ENCODE results near the gene DKC1. TPM values are rescaled to one million over a fixed set of nuclear protein-coding genes. Genes with fewer than 3 reads are reported as not detected.

Gene DKC1
- total RNA-seq, 4 donors from 2014 or later, result 38.1 to 60.6 (median 42.9) TPM

GRCh38 chrX:154774622-154775021 is 12.0 kb downstream of the DKC1 start:
- Histone ChIP-seq H3K36me3 (peaks cover 56% of the 10 kb centered on the region), H3K4me1 (no peaks in the 10 kb centered on the region), H3K4me3 (no peak overlapping the region), H3K27ac (no peak overlapping the region), H3K27me3 (no peaks in the 10 kb centered on the region), H3K9me3 (no peaks in the 10 kb centered on the region)
- no peak for DNase-seq (ENCODE audit: low spot score in 2 of 2)
- 80% methylated on average over 5 of the region's 5 CpGs for WGBS
- TF ChIP-seq POLR2A (IDR thresholded peaks at IDR 0.05) (no peak), POLR2AphosphoS5 (IDR thresholded peaks at IDR 0.05) (no peak), EP300 (IDR thresholded peaks at IDR 0.05) (no peak)
- TF ChIP-seq, protein P1, sequence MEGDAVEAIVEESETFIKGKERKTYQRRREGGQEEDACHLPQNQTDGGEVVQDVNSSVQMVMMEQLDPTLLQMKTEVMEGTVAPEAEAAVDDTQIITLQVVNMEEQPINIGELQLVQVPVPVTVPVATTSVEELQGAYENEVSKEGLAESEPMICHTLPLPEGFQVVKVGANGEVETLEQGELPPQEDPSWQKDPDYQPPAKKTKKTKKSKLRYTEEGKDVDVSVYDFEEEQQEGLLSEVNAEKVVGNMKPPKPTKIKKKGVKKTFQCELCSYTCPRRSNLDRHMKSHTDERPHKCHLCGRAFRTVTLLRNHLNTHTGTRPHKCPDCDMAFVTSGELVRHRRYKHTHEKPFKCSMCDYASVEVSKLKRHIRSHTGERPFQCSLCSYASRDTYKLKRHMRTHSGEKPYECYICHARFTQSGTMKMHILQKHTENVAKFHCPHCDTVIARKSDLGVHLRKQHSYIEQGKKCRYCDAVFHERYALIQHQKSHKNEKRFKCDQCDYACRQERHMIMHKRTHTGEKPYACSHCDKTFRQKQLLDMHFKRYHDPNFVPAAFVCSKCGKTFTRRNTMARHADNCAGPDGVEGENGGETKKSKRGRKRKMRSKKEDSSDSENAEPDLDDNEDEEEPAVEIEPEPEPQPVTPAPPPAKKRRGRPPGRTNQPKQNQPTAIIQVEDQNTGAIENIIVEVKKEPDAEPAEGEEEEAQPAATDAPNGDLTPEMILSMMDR (IDR thresholded peaks at IDR 0.05), result no peak

- H3K27ac ChIP-seq, result no peak overlapping the region
- TF ChIP-seq, protein P1 (IDR thresholded peaks at IDR 0.05), result no peak
- DNase-seq (ENCODE audit: low spot score in 2 of 2), result no peak
- no peaks in the 10 kb centered on the region for H3K27me3 ChIP-seq
- no peaks in the 10 kb centered on the region for H3K4me1 ChIP-seq
- H3K4me3 ChIP-seq, result no peak overlapping the region
- peaks cover 47% of the 10 kb centered on the region for H3K36me3 ChIP-seq
- 76% methylated on average over 12 of the region's 15 CpGs for WGBS
- H3K9me3 ChIP-seq, result no peaks in the 10 kb centered on the region
Observed at GRCh38 chrX:154775419-154776349, 13.0 kb downstream of the DKC1 start.

DNA sequence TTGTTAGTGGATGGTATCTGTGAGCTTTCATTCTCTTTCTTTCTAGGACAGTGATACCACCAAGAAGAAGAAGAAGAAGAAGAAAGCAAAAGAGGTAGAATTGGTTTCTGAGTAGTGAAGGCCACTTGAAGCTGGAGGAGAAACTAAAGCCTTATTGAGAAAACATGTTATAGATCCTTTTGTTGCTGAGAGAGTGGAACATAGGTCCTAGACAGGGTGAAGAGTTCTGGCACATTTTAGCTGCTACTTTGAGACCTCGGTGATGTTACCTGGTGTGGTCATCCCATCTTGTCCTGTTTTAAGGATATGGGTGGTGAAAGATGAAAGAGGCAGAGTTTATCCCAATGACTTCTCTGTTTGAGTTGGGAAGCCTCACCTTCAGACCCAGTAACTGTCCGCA is 14.1 kb downstream of the DKC1 start:
- Histone ChIP-seq H3K9me3 (no peaks in the 10 kb centered on the region), H3K4me3 (no peak overlapping the region), H3K27ac (no peak overlapping the region), H3K27me3 (no peaks in the 10 kb centered on the region), H3K4me1 (no peaks in the 10 kb centered on the region), H3K36me3 (peaks cover 45% of the 10 kb centered on the region)
- WGBS, result 87% methylated on average over 2 of the region's 2 CpGs
- TF ChIP-seq EP300 (IDR thresholded peaks at IDR 0.05) (no peak), POLR2AphosphoS5 (IDR thresholded peaks at IDR 0.05) (no peak), POLR2A (IDR thresholded peaks at IDR 0.05) (no peak)
- TF ChIP-seq, protein P1 (IDR thresholded peaks at IDR 0.05), result no peak
- no peak for DNase-seq (ENCODE audit: low spot score in 2 of 2)

GRCh38 chrX:154779261-154779660 is 16.6 kb downstream of the DKC1 start:
- TF ChIP-seq, protein P1 (IDR thresholded peaks at IDR 0.05), result no peak
- TF ChIP-seq POLR2A (IDR thresholded peaks at IDR 0.05), result no peak
- TF ChIP-seq EP300 (IDR thresholded peaks at IDR 0.05), result no peak
- no peak for TF ChIP-seq POLR2AphosphoS5 (IDR thresholded peaks at IDR 0.05)
- DNase-seq (ENCODE audit: low spot score in 2 of 2), result no peak
- peaks cover 31% of the 10 kb centered on the region for H3K36me3 ChIP-seq
- 81% methylated on average over 4 of the region's 4 CpGs for WGBS
- H3K4me1 ChIP-seq, result no peaks in the 10 kb centered on the region
- no peaks in the 10 kb centered on the region for H3K27me3 ChIP-seq
- H3K9me3 ChIP-seq, result no peaks in the 10 kb centered on the region
- H3K27ac ChIP-seq, result no peak overlapping the region
- no peak overlapping the region for H3K4me3 ChIP-seq

DNA sequence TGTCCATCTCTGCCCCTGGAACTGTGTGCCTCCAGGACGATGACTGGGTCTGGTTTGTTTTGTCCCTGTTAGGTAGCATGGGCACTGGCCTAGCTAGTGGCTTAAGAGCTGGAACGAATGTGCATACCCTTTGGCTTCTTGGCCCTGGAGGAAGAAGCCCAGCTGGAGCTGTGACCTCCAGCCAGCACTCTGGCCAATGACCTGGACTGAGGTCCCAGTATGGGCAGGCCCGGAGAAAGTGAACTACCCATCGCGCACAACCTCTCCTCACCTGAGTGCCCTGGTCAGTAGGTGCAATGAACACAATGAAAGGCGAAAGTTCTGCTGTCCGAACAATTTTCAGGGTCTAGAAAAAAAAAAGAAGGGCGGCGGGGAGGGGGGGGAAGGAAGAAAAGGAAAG is 18.3 kb downstream of the DKC1 start:
- Histone ChIP-seq H3K36me3 (peaks cover 14% of the 10 kb centered on the region), H3K9me3 (no peaks in the 10 kb centered on the region), H3K27me3 (no peaks in the 10 kb centered on the region), H3K4me1 (no peaks in the 10 kb centered on the region), H3K27ac (no peak overlapping the region), H3K4me3 (no peak overlapping the region)
- 94% methylated on average over 7 of the region's 9 CpGs for WGBS
- DNase-seq (ENCODE audit: low spot score in 2 of 2), result no peak
- TF ChIP-seq POLR2A (IDR thresholded peaks at IDR 0.05), result no peak
- no peak for TF ChIP-seq EP300 (IDR thresholded peaks at IDR 0.05)

Data from suprapubic skin (tissue), 4 donors.